ENCODE measurements around the gene PTPRE. TPM values are rescaled to one million over a fixed set of nuclear protein-coding genes. Genes with fewer than 3 reads are reported as not detected.

The PTPRE gene
- total RNA-seq, 1 donor from 2014 or later: 0.21 TPM

DNA sequence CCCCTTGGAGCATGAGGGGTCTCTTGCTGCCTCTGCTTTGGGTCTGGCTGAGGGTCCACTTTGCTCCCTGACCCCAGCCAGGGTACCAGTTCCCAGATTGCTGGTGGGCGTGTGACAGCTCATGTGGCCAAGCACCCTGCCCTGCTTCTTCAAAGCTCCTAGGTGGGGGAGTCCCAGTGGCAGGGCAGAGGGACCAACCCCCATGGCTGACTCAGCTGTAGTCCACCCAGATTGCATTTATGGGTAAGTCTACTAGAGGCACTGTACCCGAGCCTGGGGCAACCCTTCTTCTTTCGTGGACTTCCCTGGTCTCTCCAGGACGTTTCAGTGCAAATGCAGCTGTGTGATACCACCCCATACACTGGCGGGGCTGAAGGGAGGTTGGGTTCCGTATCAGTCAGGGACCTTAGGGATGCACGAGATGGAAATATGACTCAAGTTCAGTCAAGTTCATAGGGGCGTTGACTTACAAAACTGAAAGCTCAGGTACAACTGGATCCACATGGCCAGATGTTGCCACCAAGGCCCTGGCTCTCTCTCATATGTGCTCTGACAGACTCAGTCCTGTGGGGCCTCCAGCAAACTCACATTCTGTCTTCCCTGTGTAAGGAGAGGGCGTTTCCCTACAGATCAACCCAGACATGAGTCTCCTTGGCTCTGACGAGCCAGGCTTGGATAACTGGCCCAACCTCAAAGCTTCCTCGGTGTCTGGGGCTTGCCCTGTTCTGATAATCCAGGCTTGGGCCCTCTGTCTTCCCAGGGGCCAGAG lies 13.6 kb downstream of the PTPRE start:
- H3K9me3 Mint-ChIP-seq: no peaks in the 10 kb centered on the region
- peaks cover under 1% of the 10 kb centered on the region for H4K20me1 ChIP-seq (ENCODE audit: low read depth)
- H3K4me1 ChIP-seq: peaks cover 6% of the 10 kb centered on the region
- no peaks in the 10 kb centered on the region for H3K9me3 ChIP-seq (ENCODE audit: low read depth)
- no peak overlapping the region for H3K4me3 Mint-ChIP-seq
- peaks cover 5% of the 10 kb centered on the region for H3K4me1 Mint-ChIP-seq
- H3K27ac ChIP-seq: no peak overlapping the region
- H3K4me2 ChIP-seq: no peak overlapping the region
- peaks cover 18% of the 10 kb centered on the region for H3K27me3 Mint-ChIP-seq (ENCODE audit: insufficient read depth, low read depth)
- H3K79me2 ChIP-seq (ENCODE audit: low read depth): no peaks in the 10 kb centered on the region
- H3K36me3 ChIP-seq: no peaks in the 10 kb centered on the region
- no peak overlapping the region for H3K27ac Mint-ChIP-seq
- no peak for DNase-seq (ENCODE audit: low spot score)
- H3K9ac ChIP-seq: no peak overlapping the region
- no peak overlapping the region for H2AFZ ChIP-seq (replicated peaks)
- no peak overlapping the region for H3K4me3 ChIP-seq
- no peaks in the 10 kb centered on the region for H3K36me3 Mint-ChIP-seq
- H3F3A ChIP-seq (ENCODE audit: low read depth): peaks cover 9% of the 10 kb centered on the region
- no peak for TF ChIP-seq EZH2phosphoT487 (IDR thresholded peaks at IDR 0.05)
- no peak for TF ChIP-seq EZH2 (IDR thresholded peaks at IDR 0.05)
- no peak for TF ChIP-seq CTCF (IDR thresholded peaks at IDR 0.05)
- no peaks in the 10 kb centered on the region for H3K27me3 ChIP-seq

- Histone ChIP-seq H3K4me2 (no peak overlapping the region), H3K79me2 (ENCODE audit: low read depth) (no peaks in the 10 kb centered on the region), H3K36me3 (no peaks in the 10 kb centered on the region), H3K4me3 (no peak overlapping the region), H4K20me1 (ENCODE audit: low read depth) (peaks cover 7% of the 10 kb centered on the region), H3F3A (ENCODE audit: low read depth) (peaks cover 16% of the 10 kb centered on the region), H3K9me3 (ENCODE audit: low read depth) (no peaks in the 10 kb centered on the region), H2AFZ (replicated peaks) (no peak overlapping the region), H3K27me3 (no peaks in the 10 kb centered on the region), H3K9ac (no peak overlapping the region), H3K27ac (no peak overlapping the region), H3K4me1 (peaks cover 14% of the 10 kb centered on the region)
- Mint-ChIP-seq H3K27me3 (ENCODE audit: insufficient read depth, low read depth) (peaks cover 18% of the 10 kb centered on the region), H3K4me1 (peaks cover 12% of the 10 kb centered on the region), H3K27ac (no peak overlapping the region), H3K4me3 (no peak overlapping the region), H3K36me3 (no peaks in the 10 kb centered on the region), H3K9me3 (no peaks in the 10 kb centered on the region)
- TF ChIP-seq EZH2 (IDR thresholded peaks at IDR 0.05): no peak
- TF ChIP-seq CTCF (IDR thresholded peaks at IDR 0.05): no peak
- no peak for TF ChIP-seq EZH2phosphoT487 (IDR thresholded peaks at IDR 0.05)
- no peak for DNase-seq (ENCODE audit: low spot score)
These were observed 14.3 kb downstream of the PTPRE start for GRCh38 chr10:127921075-127921752.

DNA sequence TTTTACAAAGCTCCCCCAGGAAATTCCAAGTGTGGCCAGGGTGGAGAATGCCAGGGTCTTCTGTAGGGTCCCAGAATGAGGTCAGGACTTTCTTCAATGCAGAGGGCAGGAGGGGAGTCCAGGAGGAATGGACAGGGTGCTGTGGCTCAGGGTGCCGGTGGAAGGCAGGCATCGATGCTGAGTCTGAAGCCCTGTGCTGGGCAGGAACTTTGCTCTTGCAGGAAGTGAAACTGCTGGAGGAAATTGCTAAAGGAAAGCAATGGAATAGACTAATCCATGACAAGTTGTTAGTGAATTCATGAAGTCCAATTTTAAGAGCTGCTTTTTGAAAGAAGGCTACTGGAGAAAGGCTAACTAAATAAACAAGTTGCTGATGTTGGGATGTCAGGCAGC lies 14.8 kb downstream of the PTPRE start:
- H3K4me1 ChIP-seq: peaks cover 17% of the 10 kb centered on the region
- H4K20me1 ChIP-seq (ENCODE audit: low read depth): peaks cover 9% of the 10 kb centered on the region
- H3K9ac ChIP-seq: no peak overlapping the region
- peaks cover 21% of the 10 kb centered on the region for H3K27me3 Mint-ChIP-seq (ENCODE audit: insufficient read depth, low read depth)
- H3F3A ChIP-seq (ENCODE audit: low read depth): peaks cover 19% of the 10 kb centered on the region
- H3K27me3 ChIP-seq: no peaks in the 10 kb centered on the region
- H3K36me3 Mint-ChIP-seq: no peaks in the 10 kb centered on the region
- H3K4me3 ChIP-seq: no peak overlapping the region
- no peak overlapping the region for H3K27ac ChIP-seq
- no peak overlapping the region for H3K4me3 Mint-ChIP-seq
- DNase-seq (ENCODE audit: low spot score): no peak
- no peaks in the 10 kb centered on the region for H3K36me3 ChIP-seq
- no peak overlapping the region for H3K4me2 ChIP-seq
- no peak overlapping the region for H3K27ac Mint-ChIP-seq
- no peaks in the 10 kb centered on the region for H3K79me2 ChIP-seq (ENCODE audit: low read depth)
- H3K9me3 ChIP-seq (ENCODE audit: low read depth): no peaks in the 10 kb centered on the region
- no peak for TF ChIP-seq EZH2phosphoT487 (IDR thresholded peaks at IDR 0.05)
- no peak for TF ChIP-seq EZH2 (IDR thresholded peaks at IDR 0.05)
- no peak for TF ChIP-seq CTCF (IDR thresholded peaks at IDR 0.05)
- peaks cover 3% of the 10 kb centered on the region for H3K9me3 Mint-ChIP-seq
- no peak overlapping the region for H2AFZ ChIP-seq (replicated peaks)
- peaks cover 16% of the 10 kb centered on the region for H3K4me1 Mint-ChIP-seq

Measured in neural progenitor cell (in vitro differentiated cells).